Thyroid gland (tissue), 4 donors: ENCODE measurements around the gene HIVEP3. TPM values are rescaled to one million over a fixed set of nuclear protein-coding genes. Genes with fewer than 3 reads are reported as not detected.
A peak's percentile ranks its signal among the peaks of the same experiment; 100 is the strongest.

Experiments used
- DNase-seq, 2 donors: peaks; one replicate each; pipeline ENCODE4 v3.0.0-alpha.2; 2019
- H3K27ac ChIP-seq, 3 donors: fragments of 200-600 bp; sonication (generic); 1 replicate in 2 of 3; 2 replicates in 1 of 3; pipeline ENCODE4 v1.5.1; 2016 to 2019; ENCODE audit warnings: mild to moderate bottlenecking in 1 of 3, moderate library complexity in 1 of 3
- H3K27me3 ChIP-seq: fragments of 200-600 bp; sonication (generic); one replicate; pipeline ENCODE4 v1.5.1; 2019
- H3K36me3 ChIP-seq, 2 donors: fragments of 200-600 bp; sonication (generic); one replicate each; pipeline ENCODE4 v1.5.1; 2016 to 2019
- H3K4me1 ChIP-seq, 2 donors: fragments of 200-600 bp; sonication (generic); one replicate each; pipeline ENCODE4 v1.5.1; 2017 to 2019
- H3K4me3 ChIP-seq, 3 donors: fragments of 200-600 bp; sonication (generic); replicated peaks in 1 of 3; 1 replicate in 2 of 3; 2 replicates in 1 of 3; pipeline ENCODE4 v1.5.1; 2016; ENCODE audit warnings: mild to moderate bottlenecking in 1 of 3
- H3K9me3 ChIP-seq: fragments of 200-600 bp; sonication (generic); one replicate; pipeline ENCODE4 v1.5.1; 2017
- POLR2A ChIP-seq, 2 donors: fragments of 450-650 bp; IDR thresholded peaks; one replicate each; pipeline ENCODE4 v1.6.1; 2017; ENCODE audit warnings: antibody characterized with exemption in 2 of 2, mild to moderate bottlenecking in 2 of 2, moderate library complexity in 1 of 2
- WGBS, 2 donors: methylation state at CpG; one replicate each; pipeline ENCODE4 v1.1.5; 2017; 5-methylcytosine and 5-hydroxymethylcytosine counted together
- intact Hi-C: fragments of 100-400 bp; cut with DNase I; formaldehyde crosslinking; loops from one replicate; pipeline ENCODE4 v1.15.1; 2023
- total RNA-seq, 4 donors: library from RNA; depleted of rRNA; stranded (reverse); fragments of >200 nt; gene quantifications; one replicate each; pipeline ENCODE4 v1.2.3, GENCODE V29; 2016
- TF ChIP-seq, protein P1 (sequence below), 6 experiments: fragments of 200-600 bp in 3 of 6; fragments of 450-650 bp in 3 of 6; sonication (generic) in 3 of 6; IDR thresholded peaks; one replicate each; pipeline ENCODE4 v1.5.1; 2016 to 2019; ENCODE audit warnings: antibody characterized with exemption in 6 of 6, mild to moderate bottlenecking in 2 of 6, inconsistent platforms in 1 of 6, moderate library complexity in 1 of 6

The HIVEP3 gene
- total RNA-seq, 4 donors from 2014 or later, result 9.7 to 13.5 (median 12.5) TPM

DNA sequence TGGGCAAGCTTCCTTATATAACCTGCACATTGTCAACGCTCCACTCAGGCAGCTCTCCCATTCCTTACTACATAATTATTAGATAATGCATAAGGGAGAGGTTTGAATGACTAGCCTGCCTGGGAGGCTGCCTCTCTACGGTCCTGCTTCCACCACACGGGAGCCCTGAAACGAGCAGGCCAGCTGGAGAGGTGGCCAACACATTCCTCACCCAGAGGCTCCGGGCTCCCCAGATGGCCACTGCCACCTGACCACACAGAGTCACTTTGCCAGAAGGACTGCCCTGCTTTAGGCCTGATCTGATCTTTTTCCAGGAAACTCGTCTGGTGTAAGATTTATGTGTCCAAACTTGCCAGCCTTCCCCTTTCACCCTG is 27.9 kb downstream of the HIVEP3 start:
- H3K27ac ChIP-seq, result peak overlapping the region; percentile 37 to 66 (median 52)
- intact Hi-C loops, result no loop called here
- no peak for TF ChIP-seq POLR2A (IDR thresholded peaks at IDR 0.05)
- TF ChIP-seq, protein P1, sequence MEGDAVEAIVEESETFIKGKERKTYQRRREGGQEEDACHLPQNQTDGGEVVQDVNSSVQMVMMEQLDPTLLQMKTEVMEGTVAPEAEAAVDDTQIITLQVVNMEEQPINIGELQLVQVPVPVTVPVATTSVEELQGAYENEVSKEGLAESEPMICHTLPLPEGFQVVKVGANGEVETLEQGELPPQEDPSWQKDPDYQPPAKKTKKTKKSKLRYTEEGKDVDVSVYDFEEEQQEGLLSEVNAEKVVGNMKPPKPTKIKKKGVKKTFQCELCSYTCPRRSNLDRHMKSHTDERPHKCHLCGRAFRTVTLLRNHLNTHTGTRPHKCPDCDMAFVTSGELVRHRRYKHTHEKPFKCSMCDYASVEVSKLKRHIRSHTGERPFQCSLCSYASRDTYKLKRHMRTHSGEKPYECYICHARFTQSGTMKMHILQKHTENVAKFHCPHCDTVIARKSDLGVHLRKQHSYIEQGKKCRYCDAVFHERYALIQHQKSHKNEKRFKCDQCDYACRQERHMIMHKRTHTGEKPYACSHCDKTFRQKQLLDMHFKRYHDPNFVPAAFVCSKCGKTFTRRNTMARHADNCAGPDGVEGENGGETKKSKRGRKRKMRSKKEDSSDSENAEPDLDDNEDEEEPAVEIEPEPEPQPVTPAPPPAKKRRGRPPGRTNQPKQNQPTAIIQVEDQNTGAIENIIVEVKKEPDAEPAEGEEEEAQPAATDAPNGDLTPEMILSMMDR (IDR thresholded peaks at IDR 0.05), result no peak
- peak; percentile 53 to 72 for DNase-seq
- no peaks in the 10 kb centered on the region for H3K9me3 ChIP-seq
- H3K27me3 ChIP-seq, result no peaks in the 10 kb centered on the region
- no peak overlapping the region for H3K4me3 ChIP-seq
- H3K36me3 ChIP-seq, result no peaks in the 10 kb centered on the region
- 34 to 63% methylated on average over 5 to 6 of the region's 6 CpGs for WGBS, 2 donors
- peaks cover 30 to 38% of the 10 kb centered on the region in 2 donors for H3K4me1 ChIP-seq

- TF ChIP-seq, protein P1 (IDR thresholded peaks at IDR 0.05), result no peak
- TF ChIP-seq POLR2A (IDR thresholded peaks at IDR 0.05), result no peak
- intact Hi-C loops, result no loop called here
- Histone ChIP-seq H3K9me3 (no peaks in the 10 kb centered on the region), H3K4me3 (no peak overlapping the region), H3K36me3 (no peaks in the 10 kb centered on the region), H3K27ac (peak overlapping the region in 1 of 3 donors; percentile 37), H3K27me3 (no peaks in the 10 kb centered on the region), H3K4me1 (peaks cover 27 to 38% of the 10 kb centered on the region in 2 donors)
- WGBS, 2 donors, result 95% methylated on average over 8 of the region's 8 CpGs
- no peak for DNase-seq
These were observed 29.0 kb downstream of the HIVEP3 start for GRCh38 chr1:41889506-41890414.

DNA sequence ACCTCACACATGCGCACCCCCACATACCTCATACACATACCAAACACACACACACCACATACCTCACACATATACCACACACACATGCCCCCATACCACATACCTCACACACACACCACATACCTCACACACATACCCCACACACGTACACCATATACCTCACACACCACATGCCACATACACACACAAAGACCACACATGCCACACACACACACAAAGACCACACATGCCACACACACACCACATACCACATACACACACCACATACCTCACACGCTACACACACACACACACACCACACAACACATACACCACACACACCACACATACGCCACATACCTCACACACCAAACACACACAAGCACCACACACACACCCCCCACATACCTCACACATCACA is 30.0 kb downstream of the HIVEP3 start:
- TF ChIP-seq POLR2A (IDR thresholded peaks at IDR 0.05), result no peak
- TF ChIP-seq, protein P1 (IDR thresholded peaks at IDR 0.05), result no peak
- intact Hi-C loops, result no loop called here
- no peak overlapping the region for H3K4me3 ChIP-seq
- H3K9me3 ChIP-seq, result no peaks in the 10 kb centered on the region
- H3K36me3 ChIP-seq, result no peaks in the 10 kb centered on the region
- 95 to 98% methylated on average over 4 of the region's 4 CpGs for WGBS, 2 donors
- H3K27ac ChIP-seq, result no peak overlapping the region
- no peaks in the 10 kb centered on the region for H3K27me3 ChIP-seq
- no peak for DNase-seq
- peaks cover 20 to 32% of the 10 kb centered on the region in 2 donors for H3K4me1 ChIP-seq

- H3K4me1 ChIP-seq, result peaks cover 21 to 36% of the 10 kb centered on the region in 2 donors
- DNase-seq, result no peak
- H3K36me3 ChIP-seq, result no peaks in the 10 kb centered on the region
- intact Hi-C loops, result no loop called here
- TF ChIP-seq, protein P1 (IDR thresholded peaks at IDR 0.05), result no peak
- no peak for TF ChIP-seq POLR2A (IDR thresholded peaks at IDR 0.05)
- H3K27me3 ChIP-seq, result no peaks in the 10 kb centered on the region
- no peaks in the 10 kb centered on the region for H3K9me3 ChIP-seq
- WGBS, 2 donors, result 88 to 100% methylated on average over 1 of the region's 1 CpG
- no peak overlapping the region for H3K4me3 ChIP-seq
- H3K27ac ChIP-seq, result no peak overlapping the region
These were observed 31.4 kb downstream of the HIVEP3 start for GRCh38 chr1:41887365-41887764.
